SK-N-SH treated with all-trans-retinoic acid at 6 μM for 48 hours (cell line): ENCODE data around the gene MRPS18A.

Source experiments
- ARNTL ChIP-seq: fragments of 450-650 bp; formaldehyde crosslinking; IDR thresholded peaks from 2 replicates; pipeline ENCODE4 v1.5.0; 2020; ENCODE audit warnings: low read depth, mild to moderate bottlenecking, moderate library complexity, borderline replicate concordance
- CSDC2 ChIP-seq: fragments of 250-450 bp; sonication (Bioruptor Pico); IDR thresholded peaks from 2 replicates; pipeline ENCODE4 v1.5.0; 2020; ENCODE audit warnings: mild to moderate bottlenecking, moderate library complexity
- CSRNP3 ChIP-seq: fragments of 250-450 bp; sonication (Bioruptor Pico); IDR thresholded peaks from 2 replicates; pipeline ENCODE4 v1.5.1; 2021; ENCODE audit warnings: mild to moderate bottlenecking, moderate library complexity
- OSR1 ChIP-seq: fragments of 250-450 bp; sonication (Bioruptor Pico); IDR thresholded peaks from 2 replicates; pipeline ENCODE4 v1.8.0; 2022; ENCODE audit warnings: moderate library complexity, mild to moderate bottlenecking, inconsistent platforms
- PATZ1 ChIP-seq: fragments of 250-450 bp; sonication (Bioruptor Pico); IDR thresholded peaks from 2 replicates; pipeline ENCODE4 v1.8.0; 2020; ENCODE audit warnings: mild to moderate bottlenecking, moderate library complexity, borderline replicate concordance
- PPARA ChIP-seq: fragments of 250-450 bp; sonication (Bioruptor Pico); IDR thresholded peaks from 2 replicates; pipeline ENCODE4 v1.5.0; 2020; ENCODE audit warnings: mild to moderate bottlenecking, borderline replicate concordance
- SNAI2 ChIP-seq: fragments of 250-450 bp; sonication (Bioruptor Pico); IDR thresholded peaks from 2 replicates; pipeline ENCODE4 v1.5.0; 2020; ENCODE audit warnings: mild to moderate bottlenecking, moderate library complexity
- TCF4 ChIP-seq: fragments of 250-450 bp; sonication (Bioruptor Pico); IDR thresholded peaks from 2 replicates; pipeline ENCODE4 v1.8.0; 2021; ENCODE audit warnings: mild to moderate bottlenecking, moderate library complexity, borderline replicate concordance
- ZFP3 ChIP-seq: fragments of 250-450 bp; sonication (Bioruptor Pico); IDR thresholded peaks from 2 replicates; pipeline ENCODE4 v1.5.0; 2020; ENCODE audit warnings: mild to moderate bottlenecking, moderate library complexity
- ZFP30 ChIP-seq: fragments of 450-650 bp; formaldehyde crosslinking; IDR thresholded peaks from 2 replicates; pipeline ENCODE4 v1.5.0; 2022; ENCODE audit warnings: mild to moderate bottlenecking, moderate library complexity
- ZNF565 ChIP-seq: fragments of 450-650 bp; formaldehyde crosslinking; conservative IDR thresholded peaks from 2 replicates; pipeline ENCODE4 v1.5.0; 2020; ENCODE audit warnings: low read depth, mild to moderate bottlenecking, moderate library complexity
- ZNF70 ChIP-seq: fragments of 450-650 bp; formaldehyde crosslinking; IDR thresholded peaks from 2 replicates; pipeline ENCODE4 v1.5.0; 2020; ENCODE audit warnings: mild to moderate bottlenecking, moderate library complexity
- ZNF8 ChIP-seq: fragments of 450-650 bp; formaldehyde crosslinking; IDR thresholded peaks from 2 replicates; pipeline ENCODE4 v1.5.0; 2020; ENCODE audit warnings: mild to moderate bottlenecking, moderate library complexity

GRCh38 chr6:43736211-43736786, 48.7 kb upstream of the MRPS18A start:
- TF ChIP-seq CSRNP3 (CRISPR knock-in tag) (no peak), PATZ1 (CRISPR knock-in tag) (no peak), PPARA (CRISPR knock-in tag) (no peak), ZNF8 (no peak), CSDC2 (no peak), ZNF565 (CRISPR knock-in tag) (no peak), OSR1 (CRISPR knock-in tag) (no peak), SNAI2 (no peak), ARNTL (no peak), ZFP30 (CRISPR knock-in tag) (no peak), TCF4 (CRISPR knock-in tag) (no peak), ZNF70 (CRISPR knock-in tag) (no peak), ZFP3 (CRISPR knock-in tag) (no peak)
